WERI-Rb-1 (cell line): ENCODE results near the gene KRT8.

Experiments
- DNase-seq: peaks from one replicate; pipeline ENCODE4 v3.0.0-alpha.2; 2020
- H3K27ac ChIP-seq: fragments of 250-450 bp; sonication (Bioruptor Pico); 2 replicates; pipeline ENCODE4 v1.5.1; 2020; ENCODE audit warnings: mild to moderate bottlenecking, moderate library complexity
- H3K27me3 ChIP-seq: fragments of 250-450 bp; sonication (Bioruptor Pico); 2 replicates; pipeline ENCODE4 v1.5.1; 2021; ENCODE audit warnings: mild to moderate bottlenecking, low read depth, moderate library complexity; ENCODE audit not compliant: insufficient read depth, severe bottlenecking
- H3K36me3 ChIP-seq: fragments of 250-450 bp; sonication (Bioruptor Pico); 2 replicates; pipeline ENCODE4 v1.5.1; 2020; ENCODE audit warnings: mild to moderate bottlenecking, moderate library complexity
- H3K4me3 ChIP-seq: 2 replicates; pipeline ENCODE4 v1.5.1; 2011; ENCODE audit warnings: low read depth, mild to moderate bottlenecking, control low read depth, low read length
- H3K9me3 ChIP-seq: fragments of 250-450 bp; sonication (Bioruptor Pico); 2 replicates; pipeline ENCODE4 v1.5.1; 2021; ENCODE audit warnings: mild to moderate bottlenecking, moderate library complexity; ENCODE audit not compliant: severe bottlenecking
- CTCF ChIP-seq: IDR thresholded peaks from 2 replicates; pipeline ENCODE4 v1.5.1; 2011; ENCODE audit warnings: low read depth, mild to moderate bottlenecking, control low read depth, inconsistent platforms, low read length

The KRT8 gene

GRCh38 chr12:52873832-52874572 lies 30.9 kb downstream of the KRT8 start:
- Histone ChIP-seq H3K9me3 (no peaks in the 10 kb centered on the region), H3K4me3 (no peak overlapping the region), H3K27me3 (peaks cover 80% of the 10 kb centered on the region), H3K27ac (no peak overlapping the region), H3K36me3 (no peaks in the 10 kb centered on the region)
- peak; percentile 22 for DNase-seq
- TF ChIP-seq CTCF, result no peak

- no peak for TF ChIP-seq CTCF
These were observed 31.4 kb downstream of the KRT8 start for GRCh38 chr12:52873513-52873831.

GRCh38 chr12:52872644-52873389 lies 32.1 kb downstream of the KRT8 start:
- Histone ChIP-seq H3K4me3 (no peak overlapping the region), H3K9me3 (no peaks in the 10 kb centered on the region), H3K27me3 (peaks cover 79% of the 10 kb centered on the region), H3K36me3 (no peaks in the 10 kb centered on the region), H3K27ac (no peak overlapping the region)
- no peak for TF ChIP-seq CTCF
- no peak for DNase-seq

More at GRCh38 chr12:52873513-52873831, 31.4 kb downstream of the KRT8 start:
- H3K9me3 ChIP-seq, result no peaks in the 10 kb centered on the region
- H3K4me3 ChIP-seq, result no peak overlapping the region
- peaks cover 79% of the 10 kb centered on the region for H3K27me3 ChIP-seq
- H3K27ac ChIP-seq, result no peak overlapping the region
- no peak for DNase-seq
- no peaks in the 10 kb centered on the region for H3K36me3 ChIP-seq

GRCh38 chr12:52871291-52872039 lies 33.4 kb downstream of the KRT8 start:
- H3K4me3 ChIP-seq, result no peak overlapping the region
- no peak for DNase-seq
- no peak overlapping the region for H3K27ac ChIP-seq
- no peak for TF ChIP-seq CTCF
- no peaks in the 10 kb centered on the region for H3K36me3 ChIP-seq
- peaks cover 78% of the 10 kb centered on the region for H3K27me3 ChIP-seq
- no peaks in the 10 kb centered on the region for H3K9me3 ChIP-seq

- peak; percentile 76 for TF ChIP-seq CTCF
- H3K27ac ChIP-seq, result no peak overlapping the region
- H3K27me3 ChIP-seq, result peaks cover 78% of the 10 kb centered on the region
- no peaks in the 10 kb centered on the region for H3K9me3 ChIP-seq
- peak; percentile 59 for DNase-seq
- H3K36me3 ChIP-seq, result no peaks in the 10 kb centered on the region
- no peak overlapping the region for H3K4me3 ChIP-seq
These were observed 34.2 kb downstream of the KRT8 start for GRCh38 chr12:52870361-52871290.
